ENCODE data around the gene SPSB1. TPM values are rescaled to one million over a fixed set of nuclear protein-coding genes. Genes with fewer than 3 reads are reported as not detected.

SPSB1 gene
- 16.8 and 36.1 TPM in 2 replicates for total RNA-seq
- polyA plus RNA-seq (2012): 13.3 TPM

DNA sequence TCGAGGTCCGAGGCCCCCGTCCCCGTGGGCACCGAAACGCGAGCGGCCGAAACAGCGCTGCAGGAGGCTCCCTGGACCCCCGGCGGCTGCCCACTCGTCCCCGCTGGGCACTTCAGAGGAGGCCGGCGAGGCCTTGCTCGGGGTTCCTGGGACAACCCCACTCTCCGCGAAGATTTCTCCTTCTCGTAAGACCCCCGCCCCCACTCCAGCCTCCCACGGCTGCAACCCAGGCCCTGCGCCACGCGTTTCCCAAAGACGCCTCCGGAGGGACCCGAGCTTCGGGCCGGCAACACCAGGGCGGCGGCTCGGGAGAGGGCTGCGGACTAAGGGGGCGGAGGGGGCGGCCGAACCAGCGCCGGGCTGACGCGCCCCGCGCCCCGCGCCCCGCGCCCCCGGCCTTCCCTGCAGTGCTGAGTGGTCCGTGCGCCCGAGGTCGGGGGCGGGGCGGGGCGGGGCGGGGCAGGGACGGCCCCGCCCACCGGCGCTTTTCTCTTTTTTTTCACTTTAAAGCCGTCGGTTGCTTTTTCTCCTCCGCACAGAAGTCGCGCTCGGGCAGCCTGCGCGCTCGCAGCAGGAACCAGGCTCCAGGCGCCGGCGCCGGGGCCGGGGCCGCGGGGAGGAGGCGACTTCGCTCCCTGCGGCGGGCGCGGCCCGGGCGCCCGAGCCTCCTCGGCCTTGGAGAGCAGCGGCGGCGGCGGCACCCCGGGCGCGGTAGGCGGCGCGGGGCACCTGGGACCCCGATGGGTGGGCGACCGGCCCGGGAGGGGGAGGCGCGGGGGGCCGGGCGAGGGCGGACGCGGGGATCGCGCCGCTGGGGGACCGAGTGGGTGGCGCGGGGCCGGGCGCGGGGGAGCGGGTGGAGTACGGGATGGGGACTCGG lies at the start of gene SPSB1:
SPSB1 (plus strand) TSS at position 534 of the 880 bp plus-strand sequence. CDS start 62,998 bp downstream, outside the sequence.
- DNase-seq (ENCODE audit: low read depth): peak; percentile 79

GRCh38 chr1:9243066-9243739 lies 49.5 kb upstream of the SPSB1 start:
- no peak for DNase-seq (ENCODE audit: low read depth)

DNA sequence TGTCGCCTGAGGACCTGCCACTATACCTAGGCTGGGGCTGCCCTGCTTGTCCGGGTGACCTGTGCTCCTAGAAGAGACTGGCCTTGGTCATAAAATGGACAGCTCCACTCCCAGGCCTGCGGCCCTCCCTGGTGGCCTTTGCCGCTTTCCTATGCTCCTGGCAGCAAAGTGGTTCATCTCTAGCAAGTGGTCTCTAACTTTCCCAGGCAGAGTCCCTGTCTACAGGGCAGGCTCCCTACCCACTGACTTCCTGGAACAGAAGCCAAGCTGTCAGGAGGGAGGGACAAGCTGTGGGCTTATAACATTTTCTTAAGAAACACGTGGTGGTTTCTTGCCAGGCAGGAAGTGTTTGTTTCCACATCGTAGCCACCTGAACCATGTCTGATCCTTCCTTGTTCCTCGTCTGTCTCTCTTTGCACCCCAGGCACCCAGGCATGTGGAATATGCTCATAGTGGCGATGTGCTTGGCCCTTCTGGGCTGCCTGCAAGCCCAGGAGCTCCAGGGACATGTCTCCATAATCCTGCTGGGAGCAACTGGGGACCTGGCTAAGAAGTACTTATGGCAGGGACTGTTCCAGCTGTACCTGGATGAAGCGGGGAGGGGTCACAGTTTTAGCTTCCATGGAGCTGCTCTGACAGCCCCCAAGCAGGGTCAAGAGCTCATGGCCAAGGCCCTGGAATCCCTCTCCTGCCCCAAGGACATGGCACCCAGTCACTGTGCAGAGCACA lies 48.0 kb upstream of the SPSB1 start:
- DNase-seq (ENCODE audit: low read depth): no peak

DNA sequence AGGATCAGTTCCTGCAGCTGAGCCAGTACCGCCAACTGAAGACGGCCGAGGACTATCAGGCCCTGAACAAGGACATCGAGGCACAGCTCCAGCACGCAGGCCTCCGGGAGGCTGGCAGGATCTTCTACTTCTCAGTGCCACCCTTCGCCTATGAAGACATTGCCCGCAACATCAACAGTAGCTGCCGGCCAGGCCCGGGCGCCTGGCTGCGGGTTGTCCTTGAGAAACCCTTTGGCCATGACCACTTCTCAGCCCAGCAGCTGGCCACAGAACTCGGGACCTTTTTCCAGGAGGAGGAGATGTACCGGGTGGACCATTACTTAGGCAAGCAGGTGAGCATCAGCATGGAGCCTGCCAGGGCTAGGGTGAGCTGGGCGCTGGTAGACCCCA lies 47.5 kb upstream of the SPSB1 start:
- DNase-seq (ENCODE audit: low read depth): no peak

DNA sequence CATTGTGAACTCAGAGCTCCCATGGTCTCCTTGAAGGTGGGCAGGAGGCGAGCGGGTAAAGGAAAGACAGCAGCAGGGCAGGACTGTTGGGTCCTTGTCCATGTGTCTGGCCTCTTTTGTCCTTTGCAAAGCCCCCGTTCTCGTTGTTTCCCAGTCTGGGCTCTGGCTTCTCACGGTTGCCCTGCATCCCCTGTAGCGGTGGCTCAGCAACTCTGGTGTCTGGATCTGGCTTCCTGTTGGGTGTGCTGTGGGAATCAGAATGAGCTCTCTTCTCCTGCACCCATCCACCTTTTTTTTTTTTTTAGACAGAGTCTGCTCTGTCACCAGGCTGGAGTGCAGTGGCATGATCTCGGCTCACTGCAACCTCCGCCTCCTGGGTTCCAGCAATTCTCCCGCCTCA lies 47.0 kb upstream of the SPSB1 start:
- no peak for DNase-seq (ENCODE audit: low read depth)

DNA sequence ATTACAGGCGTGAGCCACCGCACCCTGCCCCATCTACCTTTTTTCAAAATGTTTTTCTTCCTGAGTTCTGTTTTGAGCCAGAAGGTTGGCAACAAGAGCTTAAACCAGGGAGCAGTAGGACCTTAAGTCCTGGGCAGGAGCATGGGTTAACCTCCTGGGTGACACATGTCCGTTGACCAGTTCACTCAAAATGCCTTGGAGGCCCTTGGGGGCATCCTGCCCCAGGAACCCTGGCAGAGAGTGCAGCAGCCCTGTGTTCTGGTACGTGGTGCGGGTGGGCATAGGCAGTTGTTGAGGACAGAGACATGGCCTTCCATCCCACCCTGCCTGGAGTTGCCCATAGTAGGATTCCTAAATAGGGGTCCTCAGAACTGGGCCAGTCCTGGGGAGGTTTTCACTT lies 46.5 kb upstream of the SPSB1 start:
- no peak for DNase-seq (ENCODE audit: low read depth)

- DNase-seq (ENCODE audit: low read depth): no peak
Observed at GRCh38 chr1:9246841-9247785, 45.6 kb upstream of the SPSB1 start.

DNA sequence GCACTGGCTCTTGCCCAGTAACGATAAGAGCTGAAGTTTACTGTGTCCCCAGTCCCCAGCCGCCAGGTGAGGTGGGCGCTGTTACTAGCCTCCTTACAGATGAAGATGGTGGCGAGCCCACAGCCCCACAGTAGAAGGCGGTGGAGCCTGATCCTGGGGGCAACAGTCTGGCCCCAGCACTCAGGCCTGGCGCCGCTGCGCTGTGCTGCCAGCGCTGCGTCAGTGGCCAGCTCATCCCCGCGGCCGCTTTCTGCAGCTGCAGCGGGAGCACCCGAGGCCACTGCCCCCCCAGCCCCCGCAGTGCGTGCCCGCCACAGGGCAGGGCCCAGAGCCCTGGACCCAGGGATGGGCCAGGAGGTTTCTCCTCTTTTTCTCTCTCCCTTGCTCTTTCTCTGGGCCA lies 44.8 kb upstream of the SPSB1 start:
- DNase-seq (ENCODE audit: low read depth): no peak

DNA sequence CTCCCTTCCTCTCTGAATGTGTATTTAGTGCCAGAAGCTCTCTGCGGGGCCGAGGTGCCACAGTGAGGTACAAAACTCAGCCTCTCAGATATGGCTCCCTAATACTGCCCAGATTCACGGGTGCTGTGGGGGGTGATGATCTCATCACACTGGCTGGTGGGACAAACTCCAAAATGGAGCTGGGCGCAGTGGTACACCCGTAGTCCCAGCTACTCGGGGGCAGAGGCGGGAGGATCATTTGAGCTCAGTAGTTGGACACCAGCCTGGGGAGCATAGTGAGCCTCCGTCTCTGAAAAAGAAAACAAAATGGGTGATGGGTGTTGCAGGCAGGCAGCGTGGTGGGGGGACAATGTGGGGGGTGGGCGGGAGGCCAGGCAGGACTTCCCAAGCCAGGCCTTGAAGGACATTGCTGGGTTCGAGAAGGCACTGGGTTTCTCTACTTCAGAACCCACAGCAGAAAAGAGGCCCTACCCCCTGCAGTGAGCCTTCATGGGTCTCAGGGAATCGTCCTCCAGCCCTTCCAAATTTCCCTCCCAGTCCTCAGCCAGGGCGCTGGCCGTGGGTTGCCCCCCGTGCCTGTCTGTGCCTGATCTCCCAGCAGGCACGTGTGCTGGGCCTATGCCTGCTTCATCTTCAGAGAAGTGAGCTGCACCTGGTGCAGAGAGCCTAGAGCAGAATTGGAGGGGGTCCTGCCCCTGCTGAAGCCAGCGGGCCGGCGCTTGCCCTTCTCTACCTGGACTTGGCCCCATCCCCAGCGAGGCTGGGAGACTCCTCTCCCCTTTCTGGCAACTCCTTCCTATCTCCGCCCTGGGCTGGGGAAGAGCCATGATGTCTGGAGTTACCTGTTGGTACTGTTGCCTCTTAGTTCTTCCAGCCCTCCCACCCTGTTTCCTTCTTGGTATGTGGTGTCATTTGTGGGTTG lies 44.1 kb upstream of the SPSB1 start:
- no peak for DNase-seq (ENCODE audit: low read depth)

DNA sequence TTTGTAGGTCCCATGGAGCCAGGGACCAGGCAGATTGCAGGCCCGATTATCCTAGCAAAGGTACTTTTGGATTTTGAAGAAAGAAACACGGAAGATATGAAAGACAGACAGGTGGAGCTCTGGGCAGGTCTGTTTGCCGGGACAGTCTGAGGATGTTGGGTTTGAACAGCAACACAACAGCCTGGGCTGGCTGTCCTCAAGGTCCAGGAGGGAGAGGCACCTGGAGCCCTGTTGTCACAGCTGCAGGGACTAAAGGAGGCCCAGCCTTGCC lies 43.5 kb upstream of the SPSB1 start:
- no peak for DNase-seq (ENCODE audit: low read depth)

DNA sequence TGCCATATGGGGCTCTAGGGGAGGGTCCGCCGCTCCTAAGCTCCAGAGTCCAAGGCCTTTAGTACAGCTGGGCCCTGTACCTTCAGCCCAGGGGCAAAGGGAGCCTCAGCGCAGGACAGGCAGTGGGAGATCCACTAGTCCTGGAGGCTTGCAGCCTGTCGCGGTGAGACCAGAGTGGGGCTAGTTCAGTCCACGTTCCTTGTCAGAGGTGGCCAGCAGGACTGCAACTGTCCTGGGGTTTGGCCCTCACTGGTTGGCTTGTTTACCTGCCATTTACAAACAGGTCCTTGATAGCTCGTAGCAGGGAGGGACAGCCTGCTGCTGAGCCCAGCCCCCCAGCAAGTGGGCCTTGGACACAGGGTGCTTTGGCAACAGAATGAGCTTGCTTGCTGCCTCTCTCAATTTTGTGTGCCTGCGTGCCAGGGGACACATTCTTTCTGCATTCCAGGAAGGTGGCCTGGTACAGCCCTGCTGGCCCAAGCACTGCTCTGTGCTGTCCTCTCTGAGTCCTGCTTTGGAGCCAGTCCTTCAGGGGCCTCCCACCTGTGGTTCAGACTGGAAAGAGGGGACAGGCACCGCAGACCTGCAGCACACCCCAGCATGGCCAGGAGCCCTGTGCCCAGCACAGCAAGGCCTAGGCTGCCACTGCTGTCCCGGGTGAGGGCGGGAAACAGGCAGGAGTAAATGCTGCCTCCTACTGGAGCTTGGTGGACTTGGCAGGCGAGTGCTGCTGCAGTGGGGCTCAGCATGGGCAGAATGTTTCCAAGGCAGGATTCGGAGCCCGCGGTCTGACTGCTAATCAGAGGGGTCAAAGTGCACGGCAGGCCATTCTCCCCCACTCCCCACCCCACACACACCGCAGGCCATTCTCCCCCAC lies 42.9 kb upstream of the SPSB1 start:
- no peak for DNase-seq (ENCODE audit: low read depth)

DNA sequence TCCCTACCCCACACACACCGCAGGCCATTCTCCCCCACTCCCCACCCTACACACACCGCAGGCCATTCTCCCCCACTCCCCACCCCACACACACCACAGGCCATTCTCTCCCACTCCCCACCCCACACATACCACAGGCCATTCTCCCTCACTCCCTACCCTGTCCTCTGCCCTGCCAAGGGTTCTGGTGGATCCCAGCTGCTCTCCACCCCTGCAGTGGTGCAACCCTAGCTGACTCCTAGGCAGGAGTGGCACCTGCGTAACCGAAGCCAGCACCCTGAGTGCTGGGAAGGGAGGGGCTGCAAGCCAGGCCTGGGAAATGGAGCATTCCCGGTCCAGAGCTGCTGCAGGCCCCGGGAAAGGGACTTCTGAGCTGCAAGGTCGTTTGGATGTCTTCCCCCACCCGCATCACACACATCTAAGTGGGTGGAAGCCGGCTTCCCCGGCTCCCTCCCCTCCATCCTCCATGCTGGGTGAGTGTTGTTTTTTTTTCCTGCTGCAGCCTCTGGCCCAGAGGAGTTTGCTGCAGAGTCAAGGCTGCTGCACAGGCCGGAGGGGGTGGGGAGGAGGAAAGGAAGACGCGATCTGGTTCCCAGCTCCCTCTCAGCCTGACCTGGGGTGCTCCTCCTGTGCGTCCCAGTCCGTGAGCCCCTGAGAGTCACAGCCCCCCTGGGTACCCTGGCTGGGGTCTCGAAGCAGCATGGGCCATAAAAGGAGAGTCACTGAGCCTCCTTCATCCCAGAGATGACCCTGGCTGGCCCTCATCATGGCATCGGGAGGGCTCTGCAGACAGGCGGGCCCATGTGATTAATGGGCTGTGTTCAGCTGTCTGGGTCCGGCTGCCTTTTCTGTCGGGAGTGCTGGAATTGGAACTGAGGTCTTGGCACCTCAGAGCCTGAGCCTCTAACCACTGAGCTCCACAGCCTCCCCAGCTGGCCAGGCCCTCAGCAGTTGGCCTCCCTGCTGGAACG lies 42.0 kb upstream of the SPSB1 start:
- no peak for DNase-seq (ENCODE audit: low read depth)

DNA sequence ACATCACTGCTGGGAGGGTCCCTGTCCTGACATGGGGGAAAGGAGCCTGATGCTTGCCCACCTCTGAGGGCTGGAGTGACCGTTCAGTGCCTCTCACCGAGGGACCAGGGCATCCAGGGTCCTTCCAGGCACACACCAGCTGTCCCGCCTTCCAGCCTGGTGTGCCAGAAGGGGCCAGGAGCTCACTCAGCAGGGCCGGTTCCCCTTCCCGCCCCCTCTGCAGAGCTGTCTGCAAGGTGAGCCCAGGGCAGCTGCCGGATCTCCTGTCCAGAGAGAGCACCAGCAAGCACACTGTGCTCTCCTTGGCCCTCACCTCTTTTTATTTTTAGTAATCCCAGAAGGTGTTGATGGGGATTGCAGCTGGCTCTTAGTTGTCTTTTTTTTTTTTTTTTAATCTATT lies 41.2 kb upstream of the SPSB1 start:
- DNase-seq (ENCODE audit: low read depth): no peak

DNA sequence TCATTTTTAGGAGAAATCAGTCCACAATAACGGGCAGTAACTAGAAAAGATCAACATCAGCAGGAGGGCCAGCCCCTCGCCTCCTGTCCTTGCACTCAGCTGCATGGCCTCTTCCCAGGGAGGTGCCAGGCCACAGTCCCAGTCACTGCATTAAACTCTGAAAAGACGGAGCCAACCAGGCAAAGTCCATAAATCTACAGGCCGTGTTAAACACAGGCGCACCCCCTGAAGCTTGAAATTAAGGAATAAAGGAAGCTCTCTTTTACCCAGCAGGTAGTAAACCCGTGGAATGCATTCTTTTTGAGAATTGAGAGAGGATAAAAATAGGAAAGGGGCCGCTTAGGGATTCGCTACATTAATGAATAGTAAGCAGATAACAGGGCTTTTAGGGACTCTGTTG lies 39.7 kb upstream of the SPSB1 start:
- DNase-seq (ENCODE audit: low read depth): no peak

DNA sequence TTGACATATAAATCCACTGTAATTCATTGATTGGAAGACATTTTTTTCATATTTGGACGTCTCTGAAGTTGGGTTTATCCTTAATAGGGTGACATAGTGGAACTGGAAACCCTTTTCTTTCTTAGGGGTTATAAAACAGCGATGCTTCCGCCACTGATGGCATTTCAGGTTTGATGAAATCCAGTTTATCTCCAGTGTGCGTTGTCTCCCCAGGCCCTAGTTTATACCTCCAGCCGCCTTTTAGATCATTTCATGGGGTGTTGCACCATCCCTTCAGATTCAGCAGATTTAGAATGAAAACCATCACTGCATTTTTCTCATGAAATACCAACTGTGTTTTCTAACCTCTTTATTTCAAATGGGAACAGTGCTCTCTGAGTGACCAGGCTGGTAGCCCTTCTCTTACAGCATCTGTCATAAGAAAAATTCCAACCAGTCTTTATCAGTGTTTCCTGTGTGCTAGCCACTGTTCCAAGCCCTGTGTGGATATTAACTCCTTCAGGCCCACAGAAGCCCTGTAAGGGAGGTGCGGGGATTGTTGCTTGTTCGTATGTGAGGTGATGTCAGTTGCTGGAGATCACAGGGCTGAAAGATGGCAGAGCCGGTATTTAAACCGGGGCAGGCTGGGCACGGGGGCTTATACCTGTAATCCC lies 39.1 kb upstream of the SPSB1 start:
- DNase-seq (ENCODE audit: low read depth): no peak

- DNase-seq (ENCODE audit: low read depth): no peak
Observed at GRCh38 chr1:9256332-9256731, 36.4 kb upstream of the SPSB1 start.

DNA sequence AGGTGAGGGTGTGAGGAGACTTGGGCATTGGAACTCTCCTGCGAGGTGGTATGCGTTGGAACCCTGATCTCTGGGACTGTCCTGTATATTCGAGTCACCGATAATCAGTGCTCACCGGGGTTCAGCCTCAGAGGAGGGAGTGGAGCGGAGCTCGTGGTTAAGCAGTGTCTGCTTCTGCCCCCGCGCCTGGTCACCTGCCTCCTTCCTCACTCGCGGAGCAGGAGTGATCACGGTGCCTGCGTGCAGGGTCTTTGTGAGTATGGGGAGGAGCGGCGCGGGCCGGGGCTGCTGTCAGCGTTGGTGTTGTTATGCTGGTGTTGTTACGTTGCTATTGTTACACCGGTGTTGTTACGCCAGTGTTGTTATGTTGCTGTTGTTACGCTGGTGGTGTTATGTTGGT lies 34.8 kb upstream of the SPSB1 start:
- no peak for DNase-seq (ENCODE audit: low read depth)
